Left forelimb (tissue), 1 donor: ENCODE results near the gene DHX32.
A peak's percentile ranks its signal among the peaks of the same experiment; 100 is the strongest.

Experiments
- DNase-seq: peaks from one replicate; pipeline ENCODE4 v3.0.0-alpha.2; 2018; ENCODE audit warnings: low spot score

The DHX32 gene

GRCh38 chr10:125802739-125803138 lies 78.4 kb downstream of the DHX32 start:
- DNase-seq: no peak

GRCh38 chr10:125802131-125802530 lies 79.0 kb downstream of the DHX32 start:
- no peak for DNase-seq

GRCh38 chr10:125801574-125801973 lies 79.5 kb downstream of the DHX32 start:
- no peak for DNase-seq

GRCh38 chr10:125799451-125800182 lies 81.5 kb downstream of the DHX32 start:
- no peak for DNase-seq

- DNase-seq: peak; percentile 52
Measured at GRCh38 chr10:125797994-125798662, 83.0 kb downstream of the DHX32 start.

GRCh38 chr10:125797424-125797823 lies 83.7 kb downstream of the DHX32 start:
- DNase-seq: peak; percentile 14

- no peak for DNase-seq
Measured at GRCh38 chr10:125795637-125796190, 85.4 kb downstream of the DHX32 start.

- peak; percentile 40 for DNase-seq
Measured at GRCh38 chr10:125795128-125795527, 86.0 kb downstream of the DHX32 start.

GRCh38 chr10:125792342-125793300 lies 88.5 kb downstream of the DHX32 start:
- peak; percentile 44 for DNase-seq

GRCh38 chr10:125788156-125789034 lies 92.7 kb downstream of the DHX32 start:
- no peak for DNase-seq
